NCI-H69 (cell line): Measurements from ENCODE around the gene STAM.
"Not testable (repeated sequence)": the region's sequence is repeated elsewhere in the genome, so short reads cannot be mapped to it uniquely, and the experiment has no call there.

ENCODE experiments used
- DNase-seq: peaks from one replicate; lab custom pipeline; 2025; lab: John Stamatoyannopoulos, UW

Gene STAM

DNA sequence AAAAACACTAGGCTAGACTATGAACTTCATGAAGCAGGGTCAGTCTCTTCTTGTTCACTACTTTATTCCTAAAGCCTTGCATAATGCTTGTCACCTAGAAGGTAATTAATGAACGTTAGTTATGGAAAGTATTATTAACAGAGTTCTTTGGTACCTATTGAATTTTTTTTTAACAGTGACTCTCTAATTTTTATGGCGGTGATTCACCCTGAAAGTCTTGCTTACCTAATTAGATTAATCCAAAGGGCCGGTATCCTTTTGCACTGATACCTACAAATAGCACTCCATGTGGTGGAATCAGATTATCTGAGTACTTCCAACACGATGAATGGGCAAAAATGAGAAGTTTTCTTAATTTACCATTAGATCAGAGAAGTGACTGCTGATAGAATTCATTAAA, 31.7 kb downstream of the STAM start:
- DNase-seq, result no peak

DNA sequence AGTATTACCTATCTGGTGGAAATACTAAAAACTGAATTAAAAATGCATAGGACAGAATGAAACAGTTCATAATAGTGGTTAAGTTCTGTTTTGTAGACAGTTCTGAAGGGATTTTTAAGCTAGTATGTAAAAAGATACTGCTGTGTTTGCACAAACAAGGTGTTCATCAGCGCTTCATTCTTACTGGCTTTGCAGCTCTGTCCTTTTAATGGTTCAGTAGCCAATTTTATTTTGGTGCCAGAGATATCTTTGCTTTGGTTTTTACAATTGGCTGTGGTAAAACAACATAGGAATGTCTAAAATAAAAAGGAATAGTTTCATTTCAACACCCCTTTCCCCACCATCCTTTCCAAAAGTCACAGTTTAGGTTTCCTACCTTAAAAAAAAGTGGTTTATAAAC, 33.0 kb downstream of the STAM start:
- no peak for DNase-seq

DNA sequence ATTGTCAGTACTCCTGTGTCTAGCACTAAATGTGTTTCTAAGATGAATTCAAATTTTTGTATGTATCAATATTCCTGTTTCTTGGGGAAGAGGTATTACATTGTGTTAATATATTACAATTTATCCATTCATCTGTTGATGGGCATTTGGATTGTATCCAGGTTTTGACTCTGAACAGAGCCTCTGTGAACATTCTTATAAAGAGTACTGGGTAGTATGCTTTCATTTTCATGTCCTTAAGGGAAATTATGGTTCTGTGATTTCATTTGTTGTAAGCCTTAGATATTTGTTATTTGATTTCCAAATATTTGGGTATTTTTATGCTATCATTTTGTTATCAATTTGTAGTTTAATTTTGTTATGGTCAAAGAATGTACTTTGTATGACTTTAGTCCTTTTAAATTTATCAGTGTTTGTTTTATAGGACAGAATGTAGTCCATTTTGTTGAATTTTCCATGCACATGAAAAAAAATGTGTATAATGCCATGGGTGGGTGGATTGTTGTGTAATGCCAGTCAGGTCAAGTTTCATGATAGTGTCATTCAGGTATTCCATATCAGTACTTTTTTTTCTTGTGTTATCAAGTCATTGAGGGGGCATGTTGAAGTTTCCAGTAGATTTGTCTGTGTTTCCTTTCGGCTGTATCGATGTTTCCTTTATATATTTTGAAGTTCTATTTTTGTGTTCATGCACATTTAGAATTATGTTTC, 38.4 kb downstream of the STAM start:
- no peak for DNase-seq

DNA sequence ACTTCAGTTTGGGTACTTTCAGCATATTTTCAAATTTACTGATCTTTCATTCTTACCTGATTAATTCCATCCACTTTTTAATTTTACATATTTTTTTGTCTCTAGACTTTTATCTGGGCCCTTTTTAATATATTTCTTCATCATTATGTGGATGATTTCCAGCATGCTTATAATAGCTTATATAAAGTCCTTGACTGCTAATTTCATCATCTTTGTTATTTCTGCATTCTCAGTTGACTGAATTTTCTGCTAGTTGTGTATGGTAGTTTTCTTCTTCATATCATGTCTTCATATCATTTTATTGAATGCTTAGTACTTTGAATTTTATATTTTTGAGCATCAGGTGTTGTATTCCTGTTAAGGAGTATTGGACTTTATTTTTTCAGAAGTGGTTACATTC, 39.6 kb downstream of the STAM start:
- no peak for DNase-seq

DNA sequence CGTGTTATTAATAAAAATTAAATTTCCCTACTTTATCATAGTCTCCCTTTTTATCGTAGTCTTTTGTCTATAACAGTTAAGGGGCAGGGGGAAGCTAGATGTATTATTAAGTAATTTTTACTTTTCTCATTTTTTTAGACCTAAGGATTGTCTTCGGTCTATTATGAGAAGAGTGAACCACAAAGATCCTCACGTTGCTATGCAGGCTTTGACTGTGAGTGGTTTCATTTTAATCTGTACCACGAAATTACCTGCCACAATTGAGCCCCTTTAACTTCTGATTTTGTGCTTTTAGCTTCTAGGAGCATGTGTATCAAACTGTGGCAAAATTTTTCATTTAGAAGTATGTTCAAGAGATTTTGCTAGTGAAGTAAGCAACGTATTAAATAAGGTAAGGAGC, 40.6 kb downstream of the STAM start:
- DNase-seq, result no peak

DNA sequence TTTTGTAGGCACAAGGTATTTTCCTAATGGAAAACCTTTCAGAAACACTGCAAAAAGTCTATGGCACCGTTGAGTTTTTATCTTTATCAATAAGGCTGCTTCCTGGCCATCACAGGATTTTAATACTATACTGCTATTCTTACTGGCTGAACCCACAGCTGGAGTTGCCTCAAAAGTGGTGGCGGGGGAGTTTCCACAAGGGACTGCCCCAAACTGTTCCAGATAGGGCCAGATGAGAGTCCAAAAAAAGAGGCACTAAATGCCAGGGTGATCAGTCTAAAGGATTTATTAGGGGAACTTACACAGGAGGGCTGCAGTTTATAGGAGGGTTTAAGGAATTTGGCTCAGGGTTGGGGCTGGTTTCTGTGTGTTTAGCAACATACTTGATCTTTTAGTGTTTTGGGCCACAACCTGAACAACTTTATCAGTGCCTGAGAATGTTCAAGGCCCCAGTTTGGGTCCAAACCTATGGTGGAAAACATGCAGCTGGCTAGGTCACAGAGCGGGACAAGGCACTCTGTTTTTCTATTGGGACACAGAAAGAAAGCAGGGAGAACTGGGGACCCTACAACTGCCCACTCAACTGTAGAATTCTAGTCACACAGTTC, 41.4 kb downstream of the STAM start:
- DNase-seq, result no peak

DNA sequence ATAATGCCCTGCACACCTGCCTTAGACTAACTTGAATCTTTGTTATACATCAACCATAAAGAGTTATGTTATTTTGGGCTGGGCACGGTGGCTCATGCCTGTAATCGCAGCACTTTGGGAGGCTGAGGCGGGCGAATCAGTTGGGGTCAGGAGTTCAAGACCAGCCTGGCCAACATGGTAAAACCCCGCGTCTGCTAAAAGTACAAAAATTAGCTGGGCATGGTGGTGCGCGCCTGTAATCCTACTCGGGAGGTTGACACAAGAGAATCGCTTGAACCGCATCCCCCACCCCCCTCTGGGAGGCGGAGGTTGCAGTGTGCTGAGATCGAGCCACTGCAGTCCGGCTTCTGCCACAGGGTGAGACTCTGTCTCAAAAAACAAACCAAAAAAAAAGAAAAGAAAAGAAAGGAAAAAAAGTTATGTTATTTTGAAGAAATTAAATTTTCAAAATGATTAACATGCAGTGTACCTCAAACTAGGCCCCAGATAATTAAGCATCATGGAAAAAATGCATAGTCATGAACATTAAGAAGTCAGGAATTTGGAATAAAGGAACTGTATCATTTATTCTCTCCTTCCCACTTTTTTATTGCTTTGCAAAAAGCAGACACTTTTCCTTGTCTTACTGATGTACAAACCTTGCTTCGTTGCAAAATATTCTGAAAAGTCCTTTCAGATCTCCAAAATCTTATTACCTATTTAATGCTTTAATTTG, 43.3 kb downstream of the STAM start:
- no peak for DNase-seq

DNA sequence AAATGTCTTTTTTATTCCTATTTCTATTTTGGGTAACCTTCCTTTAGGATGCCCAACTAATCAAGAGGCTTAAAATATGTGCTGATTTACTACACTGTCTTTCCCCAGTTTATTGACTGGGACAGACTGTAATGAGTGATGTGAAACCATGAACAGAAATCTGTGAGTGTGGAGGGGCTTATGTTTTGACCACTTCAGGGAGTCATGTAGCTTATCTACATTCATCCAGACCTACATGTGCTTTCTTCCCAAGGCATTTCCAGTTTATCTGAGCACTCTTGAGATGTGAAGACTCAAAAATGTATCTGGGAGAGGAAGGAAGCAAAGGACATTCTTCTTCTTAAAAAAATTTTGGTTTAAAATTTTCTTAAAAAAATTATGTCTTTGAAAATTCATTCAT, 45.2 kb downstream of the STAM start:
- DNase-seq, result no peak

DNA sequence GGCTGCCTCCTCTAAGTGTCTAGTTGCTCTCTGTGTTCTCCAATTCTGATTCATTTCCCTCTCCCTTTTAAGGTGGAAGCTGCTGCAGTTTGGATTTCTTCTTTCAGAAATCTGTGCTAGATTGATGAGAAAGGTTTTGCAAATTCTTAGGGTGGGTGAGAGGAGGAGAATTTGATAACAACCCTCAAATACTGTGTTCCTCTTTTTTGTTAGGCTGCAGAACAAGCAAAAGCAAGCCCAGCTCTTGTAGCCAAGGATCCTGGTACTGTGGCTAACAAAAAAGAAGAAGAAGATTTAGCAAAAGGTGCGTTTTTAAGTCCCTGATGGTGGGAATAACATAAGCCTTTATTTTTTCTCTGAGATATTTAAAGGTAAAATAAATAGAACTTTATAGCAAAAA, 49.1 kb downstream of the STAM start:
- no peak for DNase-seq

DNA sequence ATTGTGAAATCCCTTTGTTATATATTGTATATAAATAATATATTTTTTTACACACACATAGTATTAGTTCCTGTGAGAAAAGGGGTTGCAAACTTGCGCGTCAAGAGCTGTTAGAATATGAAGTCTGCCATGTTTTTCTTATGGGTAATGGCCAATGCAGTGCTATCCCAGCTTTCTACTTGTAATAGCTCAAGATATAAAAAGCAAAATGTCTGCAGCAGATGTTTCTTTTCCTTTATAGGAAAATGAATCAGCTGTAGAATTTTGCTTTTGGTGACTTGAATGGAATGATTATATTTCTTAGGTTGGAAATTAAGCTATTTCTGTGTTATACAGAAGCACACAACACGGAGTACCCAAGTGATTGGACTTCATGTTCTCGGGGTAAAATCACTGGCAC, 54.7 kb downstream of the STAM start:
- no peak for DNase-seq

DNA sequence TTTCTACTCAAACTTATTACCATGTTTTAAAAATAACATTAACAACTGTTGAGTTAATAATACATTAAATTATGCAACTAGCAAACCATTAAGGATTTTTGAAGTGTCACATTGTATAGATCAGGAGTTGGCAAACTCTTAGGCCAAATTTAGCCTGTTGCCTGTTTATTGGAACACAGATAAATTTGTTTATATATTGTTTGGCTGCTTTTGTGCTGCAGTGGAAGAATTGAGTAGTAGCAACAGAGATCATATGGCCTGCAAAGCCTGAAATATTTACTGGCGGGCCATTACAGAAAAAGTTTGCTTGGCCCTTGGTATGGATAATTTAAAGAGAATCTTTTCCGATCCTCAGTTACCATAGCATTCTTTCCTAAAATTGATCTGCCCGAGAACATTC, 57.4 kb downstream of the STAM start:
- DNase-seq, result no peak

DNA sequence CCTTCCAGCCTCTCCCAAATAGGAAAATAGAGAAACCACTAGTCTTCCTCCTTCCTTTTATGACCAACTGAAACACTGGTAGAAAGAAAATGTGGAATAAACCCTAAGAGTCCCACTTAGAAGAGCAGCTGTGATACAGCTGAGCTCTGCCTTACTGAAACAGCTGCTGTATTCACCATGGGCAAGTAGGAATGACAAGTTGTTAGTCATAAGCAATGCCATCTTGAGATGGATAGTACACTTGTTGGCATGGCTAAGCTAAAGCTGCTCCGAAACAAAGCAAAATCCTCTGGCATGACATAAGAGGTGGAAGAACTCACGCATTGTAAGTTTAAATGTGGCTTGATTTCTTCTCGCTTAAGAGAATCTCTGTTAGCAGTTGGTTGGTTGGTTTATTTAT, 59.8 kb downstream of the STAM start:
- DNase-seq, result no peak

DNA sequence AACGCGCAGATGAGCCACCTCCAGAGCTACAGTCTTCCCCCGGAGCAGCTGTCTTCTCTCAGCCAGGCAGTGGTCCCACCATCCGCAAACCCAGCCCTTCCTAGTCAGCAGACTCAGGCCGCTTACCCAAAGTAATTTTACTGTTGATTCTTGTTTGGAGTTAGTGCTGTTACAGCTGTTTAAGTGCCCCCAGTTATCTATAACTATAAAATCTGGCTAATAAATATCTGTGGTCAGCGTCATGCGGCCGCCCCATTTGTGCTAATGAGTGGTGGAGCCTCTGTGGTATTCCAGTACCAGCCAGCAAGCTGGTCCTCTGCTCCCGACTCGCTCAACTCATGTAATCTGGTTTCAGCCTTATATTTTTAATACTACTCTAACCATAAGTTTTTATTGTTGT, 64.9 kb downstream of the STAM start:
- DNase-seq, result no peak

DNA sequence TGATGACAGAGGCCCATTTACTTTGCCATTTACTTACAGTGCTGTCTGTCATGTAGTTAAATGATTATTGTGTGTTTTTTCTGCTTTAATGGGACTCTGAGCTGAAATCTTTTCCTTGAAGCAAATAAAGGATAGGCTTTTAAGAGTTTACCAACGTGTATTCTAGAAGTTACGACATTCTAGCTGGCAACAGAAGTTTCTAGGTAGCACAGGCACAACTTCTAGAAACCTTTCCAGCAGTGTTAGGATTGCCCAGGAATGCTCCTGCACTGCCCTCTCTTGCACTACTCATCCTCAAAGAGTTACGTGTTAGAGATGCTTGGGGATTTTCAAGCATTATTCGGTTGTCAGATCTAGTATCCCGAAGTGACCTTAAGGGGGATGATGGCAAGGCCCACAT, 65.5 kb downstream of the STAM start:
- DNase-seq, result no peak

DNA sequence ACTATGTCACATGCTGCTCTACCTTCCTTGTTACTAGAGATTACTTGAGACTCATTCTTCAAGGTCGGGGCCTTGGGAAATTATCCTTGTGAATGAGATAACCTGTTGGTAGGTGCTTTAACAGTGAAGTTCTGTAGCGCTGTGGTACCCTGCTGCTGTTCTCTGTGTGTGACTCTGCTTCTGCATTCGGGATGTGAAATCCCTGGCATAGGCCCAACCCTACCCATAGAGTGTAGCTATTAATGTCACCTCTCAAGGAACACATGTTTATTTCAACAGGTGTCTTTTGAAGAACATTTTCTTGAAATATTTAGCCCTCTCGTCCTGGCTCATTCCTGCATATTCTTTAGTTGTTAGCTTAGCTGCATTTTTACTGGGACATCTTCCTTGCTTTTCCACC, 66.2 kb downstream of the STAM start:
- no peak for DNase-seq

DNA sequence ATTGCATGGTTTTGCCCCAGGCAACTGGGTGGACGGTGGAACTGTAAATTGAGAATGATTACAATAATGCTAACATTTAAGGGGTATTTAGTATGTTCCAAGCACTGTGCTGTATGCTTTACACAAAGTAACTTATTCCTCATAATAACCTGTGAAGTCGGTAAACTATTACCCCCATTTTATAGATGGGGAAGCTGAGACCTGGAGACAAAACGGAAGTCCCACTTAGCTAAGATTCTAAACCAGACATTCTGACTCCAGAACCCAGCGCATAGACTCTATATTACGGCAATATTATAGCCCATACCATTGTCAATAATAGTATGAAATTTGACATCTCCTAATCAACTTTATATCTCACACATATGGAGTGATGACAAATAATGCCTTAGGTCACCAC, 68.1 kb downstream of the STAM start:
- DNase-seq, result no peak

DNA sequence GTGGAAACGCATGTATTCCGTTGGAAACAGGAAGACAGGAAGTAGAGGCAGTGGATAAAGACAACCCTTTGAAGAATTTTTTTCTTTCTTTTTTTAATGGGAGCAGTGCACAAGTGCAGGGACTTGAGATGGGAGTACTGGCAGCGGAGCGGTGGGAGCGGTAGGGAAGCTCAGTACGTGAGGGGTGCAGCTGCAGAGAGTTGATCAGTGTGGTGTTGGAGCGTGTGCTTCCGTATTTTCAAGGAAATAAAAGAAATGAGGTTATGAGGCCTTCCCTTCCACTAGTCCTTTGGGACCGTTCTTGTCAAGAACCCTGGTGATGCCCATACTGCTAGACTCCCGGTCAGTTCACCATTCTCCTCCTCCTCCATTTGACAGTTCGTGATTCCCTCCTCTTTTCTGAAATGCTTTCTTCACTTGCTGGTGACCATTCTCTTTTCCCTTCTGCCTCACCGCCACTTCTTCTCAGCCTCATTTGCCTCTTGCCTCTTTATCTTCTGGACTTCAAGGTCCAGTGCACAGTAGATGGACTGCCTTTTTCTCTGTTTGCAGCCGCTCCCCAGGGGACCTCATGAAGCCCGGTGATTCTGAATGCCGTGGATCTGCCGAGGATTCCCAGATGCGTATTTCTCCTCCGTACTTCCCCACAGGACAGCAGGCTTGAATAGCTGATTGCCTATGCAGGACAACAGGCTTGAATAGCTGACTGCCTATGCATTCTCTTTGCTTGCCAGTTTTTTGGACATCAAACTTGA, 68.9 kb downstream of the STAM start:
- no peak for DNase-seq

DNA sequence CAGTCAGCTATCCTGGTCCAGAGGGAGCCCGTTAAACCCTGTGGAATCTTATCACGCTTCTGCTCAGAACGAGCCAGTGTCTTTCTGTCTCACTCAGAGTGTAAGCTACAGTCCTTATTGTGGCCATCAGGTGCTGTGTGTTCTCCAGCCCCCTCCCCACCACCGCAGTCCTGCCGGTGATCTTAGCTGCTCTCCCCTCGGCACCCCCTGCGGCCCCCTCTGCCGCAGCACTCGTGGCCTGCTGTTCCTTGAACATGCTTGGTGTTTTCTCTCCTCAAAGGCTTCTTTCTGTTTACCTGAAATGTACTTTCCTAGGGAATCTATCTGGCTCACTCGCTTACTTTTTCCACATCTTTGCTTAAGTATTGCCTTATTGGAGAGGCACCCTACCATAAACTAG, 69.8 kb downstream of the STAM start:
- no peak for DNase-seq

DNA sequence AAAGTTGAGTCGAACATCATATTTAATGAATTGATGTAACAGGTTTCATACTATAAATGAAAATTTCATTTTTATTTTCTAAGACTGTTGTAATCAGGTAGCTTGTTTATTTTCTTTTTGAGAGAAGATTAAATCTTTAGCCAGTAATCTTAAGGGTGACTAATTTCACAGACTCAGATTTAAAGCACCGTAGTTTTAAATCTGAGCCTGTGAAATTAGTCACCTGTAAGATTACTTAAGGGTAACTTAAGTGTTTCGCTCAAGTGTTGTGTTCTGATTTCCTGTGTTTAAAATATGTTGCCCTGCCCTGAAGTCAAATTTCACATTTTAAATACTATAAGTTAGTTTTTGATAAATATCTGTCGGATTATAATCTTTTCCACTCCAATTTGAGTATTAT, 72.2 kb downstream of the STAM start:
- no peak for DNase-seq

DNA sequence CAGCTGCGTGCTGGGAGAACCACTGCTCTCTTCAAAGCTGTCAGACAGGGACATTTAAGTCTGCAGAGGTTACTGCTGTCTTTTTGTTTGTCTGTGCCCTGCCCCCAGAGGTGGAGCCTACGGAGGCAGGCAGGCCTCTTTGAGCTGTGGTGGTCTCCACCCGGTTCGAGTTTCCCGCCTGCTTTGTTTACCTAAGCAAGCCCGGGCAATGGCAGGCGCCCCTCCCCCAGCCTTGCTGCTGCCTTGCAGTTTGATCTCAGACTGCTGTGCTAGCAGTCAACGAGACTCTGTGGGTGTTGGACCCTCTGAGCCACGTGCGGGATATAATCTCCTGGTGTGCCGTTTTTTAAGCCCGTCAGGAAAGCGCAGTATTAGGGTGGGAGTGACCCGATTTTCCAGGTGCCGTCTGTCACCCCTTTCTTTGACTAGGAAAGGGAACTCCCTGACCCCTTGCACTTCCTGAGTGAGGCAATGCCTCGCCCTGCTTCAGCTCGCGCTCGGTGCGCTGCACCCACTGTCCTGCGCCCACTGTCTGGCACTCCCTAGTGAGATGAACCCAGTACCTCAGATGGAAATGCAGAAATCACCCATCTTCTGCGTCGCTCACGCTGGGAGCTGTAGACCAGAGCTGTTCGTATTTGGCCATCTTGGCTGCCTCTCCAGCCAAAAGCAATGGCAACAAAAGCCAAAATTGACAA, 78.5 kb downstream of the STAM start:
- not testable (repeated sequence) for DNase-seq

DNA sequence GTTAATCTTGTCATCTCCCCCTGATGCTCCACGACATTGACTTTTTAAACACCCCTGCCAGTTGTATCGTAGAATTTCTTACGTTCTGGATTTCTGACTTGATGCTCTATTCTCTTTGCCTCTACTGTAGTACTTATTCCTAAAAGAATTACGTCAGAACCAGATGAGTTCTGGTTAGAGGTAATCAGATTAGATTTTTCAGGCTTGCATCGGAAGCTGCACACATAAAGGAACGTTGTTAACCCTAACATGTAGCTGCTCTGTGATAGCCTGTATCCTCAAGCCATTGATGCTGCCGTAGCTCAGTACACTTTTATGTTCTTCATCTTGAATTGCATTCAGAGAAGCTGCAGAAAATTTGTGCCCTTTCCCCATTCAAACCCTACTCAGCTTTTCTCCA, 81.8 kb downstream of the STAM start:
- no peak for DNase-seq

DNA sequence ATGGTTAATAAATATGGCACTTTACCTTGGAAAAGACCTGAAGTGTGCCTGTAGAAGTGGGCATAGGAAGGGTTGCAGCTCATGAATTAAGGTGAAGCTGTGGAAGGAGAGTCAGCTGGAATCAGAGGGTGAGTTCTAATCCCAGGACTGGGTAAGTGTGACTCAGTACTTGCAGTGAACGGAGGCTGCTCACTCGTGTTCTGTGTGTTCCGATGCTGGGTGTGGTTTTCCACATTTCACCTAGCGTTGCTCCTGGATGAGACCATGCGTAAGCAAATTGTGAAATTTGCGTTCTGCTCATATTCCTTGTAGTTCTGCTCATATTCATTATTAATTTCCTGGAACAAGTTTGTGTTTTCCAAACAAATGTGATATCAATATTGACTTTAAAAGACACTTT, 85.7 kb downstream of the STAM start:
- DNase-seq, result no peak
